HG03175 (cell line): ENCODE data around the gene TMEM87B.

Experiments
- ATAC-seq: cut with Tn5 transposase; IDR thresholded peaks from one replicate; pipeline ENCODE4 v1.9.1; 2021; ENCODE audit warnings: mild to moderate bottlenecking, moderate library complexity; ENCODE audit not compliant: unreplicated experiment

TMEM87B gene

GRCh38 chr2:112163541-112163981 lies 108.5 kb downstream of the TMEM87B start:
- ATAC-seq: no peak

GRCh38 chr2:112164876-112165275 lies 109.8 kb downstream of the TMEM87B start:
- ATAC-seq: no peak

- ATAC-seq: no peak
Measured at GRCh38 chr2:112165296-112165695, 110.2 kb downstream of the TMEM87B start.

GRCh38 chr2:112166806-112167499 lies 111.9 kb downstream of the TMEM87B start:
- ATAC-seq: no peak

- ATAC-seq: no peak
Measured at GRCh38 chr2:112168422-112169124, 113.5 kb downstream of the TMEM87B start.
